ENCODE results near the gene TLE3.

DNA sequence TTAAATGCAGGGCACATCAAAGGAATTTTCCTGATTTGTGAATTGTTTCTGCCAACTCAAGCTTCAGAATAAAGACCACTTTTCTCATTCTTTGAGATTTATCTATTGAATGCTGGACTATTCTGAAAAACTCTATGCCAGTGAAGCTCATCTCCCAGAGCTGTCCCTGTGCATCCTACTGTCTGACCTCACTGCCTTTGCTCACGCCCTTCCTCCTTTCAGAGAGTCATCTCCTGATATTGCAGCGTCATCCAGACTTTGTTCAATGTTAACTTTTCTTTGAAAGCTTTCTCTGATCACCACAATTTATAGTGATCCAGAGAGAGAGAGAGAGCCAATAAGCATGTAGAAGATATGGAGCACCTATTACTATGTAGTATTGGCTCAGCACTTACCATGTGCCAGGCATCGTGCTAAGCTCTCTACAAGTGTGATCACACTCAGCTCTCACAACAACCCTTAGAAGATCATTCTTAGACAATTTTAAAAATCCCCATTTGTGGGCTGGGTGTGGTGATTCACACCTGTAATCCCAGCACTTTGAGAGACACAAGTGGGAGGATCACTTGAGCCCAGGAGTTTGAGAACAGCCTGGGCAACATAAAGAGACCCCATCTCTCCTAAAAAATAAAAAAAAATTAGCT, 30.2 kb upstream of the TLE3 start:
- TF ChIP-seq, protein P1, sequence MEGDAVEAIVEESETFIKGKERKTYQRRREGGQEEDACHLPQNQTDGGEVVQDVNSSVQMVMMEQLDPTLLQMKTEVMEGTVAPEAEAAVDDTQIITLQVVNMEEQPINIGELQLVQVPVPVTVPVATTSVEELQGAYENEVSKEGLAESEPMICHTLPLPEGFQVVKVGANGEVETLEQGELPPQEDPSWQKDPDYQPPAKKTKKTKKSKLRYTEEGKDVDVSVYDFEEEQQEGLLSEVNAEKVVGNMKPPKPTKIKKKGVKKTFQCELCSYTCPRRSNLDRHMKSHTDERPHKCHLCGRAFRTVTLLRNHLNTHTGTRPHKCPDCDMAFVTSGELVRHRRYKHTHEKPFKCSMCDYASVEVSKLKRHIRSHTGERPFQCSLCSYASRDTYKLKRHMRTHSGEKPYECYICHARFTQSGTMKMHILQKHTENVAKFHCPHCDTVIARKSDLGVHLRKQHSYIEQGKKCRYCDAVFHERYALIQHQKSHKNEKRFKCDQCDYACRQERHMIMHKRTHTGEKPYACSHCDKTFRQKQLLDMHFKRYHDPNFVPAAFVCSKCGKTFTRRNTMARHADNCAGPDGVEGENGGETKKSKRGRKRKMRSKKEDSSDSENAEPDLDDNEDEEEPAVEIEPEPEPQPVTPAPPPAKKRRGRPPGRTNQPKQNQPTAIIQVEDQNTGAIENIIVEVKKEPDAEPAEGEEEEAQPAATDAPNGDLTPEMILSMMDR (IDR thresholded peaks at IDR 0.05): no peak
- no peak for TF ChIP-seq EP300 (IDR thresholded peaks at IDR 0.05)
- no peak for TF ChIP-seq POLR2A (IDR thresholded peaks at IDR 0.05)
